ENCODE measurements around the gene HECW1. TPM values are rescaled to one million over a fixed set of nuclear protein-coding genes. Genes with fewer than 3 reads are reported as not detected.

HECW1 gene
- total RNA-seq, 4 donors from 2014 or later = 0.62 to 4.3 (median 1.4) TPM; not detected in 1

DNA sequence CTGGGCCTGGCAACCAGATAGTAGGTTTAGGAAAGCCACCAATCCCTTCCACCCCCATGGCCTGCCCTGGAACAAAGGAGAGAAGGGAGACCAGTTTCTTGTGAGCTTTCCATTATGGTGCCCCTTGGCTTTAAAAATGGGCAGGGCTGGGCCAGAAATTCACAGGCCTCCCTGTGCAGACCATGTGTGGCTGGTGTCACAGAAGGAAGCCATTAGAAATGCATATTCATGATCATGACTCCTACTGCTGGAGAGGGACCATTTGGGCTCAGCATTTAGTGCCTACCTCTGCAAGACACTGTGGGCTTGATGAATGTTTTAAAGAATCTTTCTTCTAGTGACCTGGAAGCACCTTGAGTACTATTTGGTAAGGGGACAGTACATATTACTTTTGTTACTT, 108.3 kb downstream of the HECW1 start:
- DNase-seq (ENCODE audit: low spot score in 2 of 2) = no peak
- intact Hi-C loops (cut with DNase I; ENCODE audit: low total_unique reads) = no loop called here
- TF ChIP-seq POLR2A (IDR thresholded peaks at IDR 0.05) = no peak
- TF ChIP-seq, protein P1, sequence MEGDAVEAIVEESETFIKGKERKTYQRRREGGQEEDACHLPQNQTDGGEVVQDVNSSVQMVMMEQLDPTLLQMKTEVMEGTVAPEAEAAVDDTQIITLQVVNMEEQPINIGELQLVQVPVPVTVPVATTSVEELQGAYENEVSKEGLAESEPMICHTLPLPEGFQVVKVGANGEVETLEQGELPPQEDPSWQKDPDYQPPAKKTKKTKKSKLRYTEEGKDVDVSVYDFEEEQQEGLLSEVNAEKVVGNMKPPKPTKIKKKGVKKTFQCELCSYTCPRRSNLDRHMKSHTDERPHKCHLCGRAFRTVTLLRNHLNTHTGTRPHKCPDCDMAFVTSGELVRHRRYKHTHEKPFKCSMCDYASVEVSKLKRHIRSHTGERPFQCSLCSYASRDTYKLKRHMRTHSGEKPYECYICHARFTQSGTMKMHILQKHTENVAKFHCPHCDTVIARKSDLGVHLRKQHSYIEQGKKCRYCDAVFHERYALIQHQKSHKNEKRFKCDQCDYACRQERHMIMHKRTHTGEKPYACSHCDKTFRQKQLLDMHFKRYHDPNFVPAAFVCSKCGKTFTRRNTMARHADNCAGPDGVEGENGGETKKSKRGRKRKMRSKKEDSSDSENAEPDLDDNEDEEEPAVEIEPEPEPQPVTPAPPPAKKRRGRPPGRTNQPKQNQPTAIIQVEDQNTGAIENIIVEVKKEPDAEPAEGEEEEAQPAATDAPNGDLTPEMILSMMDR (IDR thresholded peaks at IDR 0.05) = no peak

DNA sequence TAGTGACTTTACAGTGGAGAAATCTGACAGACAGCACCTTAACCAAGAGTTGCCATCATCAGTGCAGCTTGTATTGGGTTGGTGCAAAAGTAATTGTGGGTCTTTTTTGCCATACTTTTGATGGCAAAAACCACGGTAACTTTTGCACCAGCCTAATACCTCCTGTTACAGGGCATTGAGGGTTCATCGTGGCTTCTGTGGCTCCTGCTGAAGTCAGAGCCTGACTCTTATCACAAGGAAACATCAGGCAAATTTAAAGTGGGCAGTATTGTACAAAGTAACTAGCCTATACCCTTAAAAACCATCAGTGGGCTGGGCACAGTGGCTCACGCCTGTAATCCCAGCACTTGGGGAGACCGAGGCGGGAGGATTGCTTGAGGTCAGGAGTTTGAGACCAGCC, 117.4 kb downstream of the HECW1 start:
- 79 to 92% methylated on average over 5 of the region's 5 CpGs for WGBS, 2 donors

More for the DNA sequence above, 108.3 kb downstream of the HECW1 start:
- no peak overlapping the region for H3K4me3 ChIP-seq (ENCODE audit: low read depth, poor library complexity, severe bottlenecking)

DNA sequence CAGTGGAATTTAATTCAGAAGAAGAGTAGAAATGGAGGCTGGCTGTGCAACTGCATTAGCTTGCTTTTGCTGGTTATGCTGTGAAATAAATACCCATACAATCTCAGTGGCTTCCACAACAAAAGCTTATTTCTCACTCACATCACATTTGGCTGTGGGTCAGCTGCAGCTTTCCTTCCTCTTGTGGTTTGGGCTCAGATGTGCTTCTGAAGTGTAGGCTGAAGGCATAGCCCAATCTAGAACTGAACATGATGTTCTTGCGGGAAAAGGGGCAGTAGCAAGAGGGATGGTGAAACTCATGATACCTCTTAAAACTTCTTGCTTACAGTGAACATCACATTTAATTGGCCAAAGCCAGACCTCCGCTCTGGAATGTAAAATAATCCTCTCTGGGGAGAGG, 119.9 kb downstream of the HECW1 start:
- no peak overlapping the region for H3K4me3 ChIP-seq (ENCODE audit: low read depth, poor library complexity, severe bottlenecking)
- DNase-seq (ENCODE audit: low spot score in 2 of 2) = peak in 1 of 2 donors; percentile 34
- WGBS, 2 donors = 58 to 78% methylated on average over 2 of the region's 2 CpGs
- intact Hi-C loops (cut with DNase I; ENCODE audit: low total_unique reads) = no loop called here
- TF ChIP-seq, protein P1 (IDR thresholded peaks at IDR 0.05) = no peak
- TF ChIP-seq POLR2A (IDR thresholded peaks at IDR 0.05) = no peak

More for the DNA sequence above, 117.4 kb downstream of the HECW1 start:
- no peak overlapping the region for H3K4me3 ChIP-seq (ENCODE audit: low read depth, poor library complexity, severe bottlenecking)
- intact Hi-C loops (cut with DNase I; ENCODE audit: low total_unique reads) = no loop called here
- peak in 1 of 2 donors; percentile 18 for DNase-seq (ENCODE audit: low spot score in 2 of 2)
- no peak for TF ChIP-seq POLR2A (IDR thresholded peaks at IDR 0.05)
- TF ChIP-seq, protein P1 (IDR thresholded peaks at IDR 0.05) = no peak

DNA sequence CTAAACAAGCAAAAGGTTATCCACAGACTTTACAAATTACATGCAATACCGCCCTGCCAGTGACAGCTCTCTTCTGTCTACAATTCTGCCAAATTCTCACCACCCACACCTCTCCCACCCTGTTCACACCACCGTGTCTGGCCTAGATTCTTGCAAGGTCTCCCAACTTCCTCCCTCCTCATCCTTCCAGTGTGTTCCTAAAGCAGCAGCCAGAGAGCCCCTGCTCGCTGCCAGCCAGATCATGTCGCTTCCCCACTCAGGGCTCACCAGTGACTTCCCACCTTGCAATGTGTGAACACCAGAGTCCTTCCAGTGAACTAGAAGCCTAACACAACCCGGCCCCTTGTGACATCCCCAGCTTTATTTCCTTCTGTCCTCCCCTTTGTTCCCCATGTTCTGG, 121.6 kb downstream of the HECW1 start:
- peak in 1 of 2 donors; percentile 50 for DNase-seq (ENCODE audit: low spot score in 2 of 2)
- intact Hi-C loops (cut with DNase I; ENCODE audit: low total_unique reads) = no loop called here
- TF ChIP-seq, protein P1 (IDR thresholded peaks at IDR 0.05) = no peak
- TF ChIP-seq POLR2A (IDR thresholded peaks at IDR 0.05) = no peak
- 54 to 65% methylated on average over 5 of the region's 5 CpGs for WGBS, 2 donors
- no peak overlapping the region for H3K4me3 ChIP-seq (ENCODE audit: low read depth, poor library complexity, severe bottlenecking)

DNA sequence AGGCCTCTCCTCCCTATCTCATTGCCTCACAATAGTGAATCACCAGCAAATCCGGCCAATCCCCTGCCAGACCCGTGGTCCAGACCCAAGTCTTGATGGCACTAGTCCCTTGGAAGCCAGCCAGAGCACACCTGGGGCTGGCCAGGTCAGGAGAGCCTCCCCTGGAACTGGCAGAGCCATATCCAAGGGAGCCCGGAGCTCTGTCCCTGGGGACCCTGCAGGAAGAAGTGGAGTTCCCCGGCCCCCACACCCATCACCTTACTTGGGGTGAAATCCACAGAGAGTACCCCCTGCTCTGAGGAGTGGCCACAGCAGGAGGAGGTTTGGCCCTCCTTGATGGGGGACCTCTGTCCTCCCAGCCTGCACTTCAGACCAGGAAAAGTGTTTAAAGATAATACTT, 122.5 kb downstream of the HECW1 start:
- H3K4me3 ChIP-seq (ENCODE audit: low read depth, poor library complexity, severe bottlenecking) = no peak overlapping the region
- TF ChIP-seq POLR2A (IDR thresholded peaks at IDR 0.05) = no peak
- TF ChIP-seq, protein P1 (IDR thresholded peaks at IDR 0.05) = no peak
- intact Hi-C loops (cut with DNase I; ENCODE audit: low total_unique reads) = no loop called here
- WGBS, 2 donors = 72 to 86% methylated on average over 4 of the region's 4 CpGs
- peak in 1 of 2 donors; percentile 68 for DNase-seq (ENCODE audit: low spot score in 2 of 2)

DNA sequence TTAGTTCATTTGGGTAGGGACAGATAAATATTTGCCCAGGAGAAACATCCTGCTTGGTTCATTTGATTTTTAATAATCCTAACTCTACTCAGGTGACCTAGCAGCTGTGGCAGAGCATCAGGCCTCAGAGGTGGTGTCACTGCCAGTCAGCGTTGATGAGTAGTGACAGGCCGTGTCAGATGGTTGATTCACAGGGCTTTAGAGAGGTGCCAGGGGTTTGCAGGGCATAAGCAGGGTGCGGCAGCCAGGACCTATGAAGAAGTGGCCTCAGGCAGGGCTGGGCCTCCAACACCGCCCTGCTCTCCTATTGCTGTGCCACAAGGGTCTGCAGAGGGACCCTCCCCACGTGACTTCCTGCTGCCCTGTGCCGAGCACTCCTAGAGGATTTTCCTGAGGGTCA, 128.1 kb downstream of the HECW1 start:
- no peak for TF ChIP-seq POLR2A (IDR thresholded peaks at IDR 0.05)
- intact Hi-C loops (cut with DNase I; ENCODE audit: low total_unique reads) = no loop called here
- WGBS, 2 donors = 74 to 78% methylated on average over 5 to 6 of the region's 6 CpGs
- peak in 1 of 2 donors; percentile 58 for DNase-seq (ENCODE audit: low spot score in 2 of 2)
- H3K4me3 ChIP-seq (ENCODE audit: low read depth, poor library complexity, severe bottlenecking) = no peak overlapping the region

All from lower leg skin (tissue), 4 donors.